ENCODE data around the gene CLDN11. TPM values are rescaled to one million over a fixed set of nuclear protein-coding genes. Genes with fewer than 3 reads are reported as not detected.

Gene CLDN11
- total and polyA plus RNA-seq, 10 of the 15 experiments (the other 5 are each of a cell fraction or from before 2014, with no cell fraction given): 0.15 TPM; not detected in 9

- ATAC-seq (no peak), FAIRE-seq (no peak), DNase-seq (ENCODE audit: low read depth, low spot score) (no peak)
- RAD21 ChIA-PET (ENCODE audit: unreplicated experiment): no interaction called here
- H3K9ac ChIP-seq (ENCODE audit: control insufficient read depth, insufficient read depth, low read length): no peak overlapping the region
- POLR2A ChIA-PET: no interaction called here
- no TSS peak for BruUV-seq (replicated peaks)
- H3K4me1 ChIP-seq (ENCODE audit: control insufficient read depth, insufficient read depth, low read length): no peaks in the 10 kb centered on the region
- no peak overlapping the region for H2AFZ ChIP-seq (ENCODE audit: control insufficient read depth, low read depth, low read length)
- no peaks in the 10 kb centered on the region; a peak in 1 of 4 replicates for H3K27me3 ChIP-seq (replicated peaks in 1 of 2; ENCODE audit: control insufficient read depth in 2 of 2, insufficient read depth in 2 of 2, low read length in 1 of 2)
- H3K4me3 ChIP-seq: no peak overlapping the region
- H3K79me2 ChIP-seq (ENCODE audit: control insufficient read depth, insufficient read depth, low read length): no peaks in the 10 kb centered on the region
- in situ Hi-C loops (cut with MboI): no loop called here
- no peaks in the 10 kb centered on the region for H3K9me3 ChIP-seq (replicated peaks; ENCODE audit: control insufficient read depth, insufficient read depth, low read length)
- H3K4me2 ChIP-seq (ENCODE audit: control insufficient read depth, insufficient read depth): no peak overlapping the region
- H4K20me1 ChIP-seq (ENCODE audit: control insufficient read depth, insufficient read depth): no peaks in the 10 kb centered on the region
- no peak overlapping the region for H3K27ac ChIP-seq (ENCODE audit: control insufficient read depth, insufficient read depth)
- SMC1A ChIA-PET (ENCODE audit: uncharacterized antibody, unreplicated experiment): interaction anchor here (1.4 kb wide), 1 partner anchor 10 kb away, joined by 3 read pairs; no protein-coding TSS in a partner anchor
- no peak for TF ChIP-seq SREBF2 (IDR thresholded peaks at IDR 0.05; ENCODE audit: low read length)
- no peak for TF ChIP-seq TCF3 (IDR thresholded peaks at IDR 0.05; ENCODE audit: borderline replicate concordance, insufficient read depth, low read depth, low read length)
- TF ChIP-seq USF1 (IDR thresholded peaks at IDR 0.05; ENCODE audit: borderline replicate concordance, extremely low read length, insufficient read depth, low read depth, low read length): no peak
- TF ChIP-seq EGR1 (IDR thresholded peaks at IDR 0.05; ENCODE audit: borderline replicate concordance in 1 of 2, low read depth in 2 of 2, low read length in 2 of 2): no peak
- TF ChIP-seq YY1 (IDR thresholded peaks at IDR 0.05; ENCODE audit: low read depth, low read length): no peak
- no peak for TF ChIP-seq CREB1 (IDR thresholded peaks at IDR 0.05; ENCODE audit: low read depth)
- 18% methylated on average over 4 of the region's 4 CpGs for whole genome bisulfite sequencing (ENCODE audit: insufficient coverage, insufficient replicate concordance, low lambda C conversion rate, missing lambda C conversion rate)
- CTCF ChIA-PET: no interaction called here
- no peaks in the 10 kb centered on the region for H3K36me3 ChIP-seq (ENCODE audit: control insufficient read depth in 2 of 2, insufficient read depth in 2 of 2, low read length in 1 of 2)
- intact Hi-C loops (cut with micrococcal nuclease; ENCODE audit: unreplicated experiment): no loop called here
Observed at GRCh38 chr3:170463011-170463410, 44.3 kb downstream of the CLDN11 start.

GRCh38 chr3:170465955-170466354 lies 47.3 kb downstream of the CLDN11 start:
- CTCF ChIA-PET: no interaction called here
- H3K9me3 ChIP-seq (replicated peaks; ENCODE audit: control insufficient read depth, insufficient read depth, low read length): no peaks in the 10 kb centered on the region
- DNase-seq (ENCODE audit: low read depth, low spot score) (no peak), ATAC-seq (no peak), FAIRE-seq (no peak)
- no peaks in the 10 kb centered on the region for H3K79me2 ChIP-seq (ENCODE audit: control insufficient read depth, insufficient read depth, low read length)
- POLR2A ChIA-PET: no interaction called here
- H3K36me3 ChIP-seq (ENCODE audit: control insufficient read depth in 2 of 2, insufficient read depth in 2 of 2, low read length in 1 of 2): no peaks in the 10 kb centered on the region
- H3K4me3 ChIP-seq: no peak overlapping the region
- no TSS peak for BruUV-seq (replicated peaks)
- H3K4me1 ChIP-seq (ENCODE audit: control insufficient read depth, insufficient read depth, low read length): no peaks in the 10 kb centered on the region
- intact Hi-C loops (cut with micrococcal nuclease; ENCODE audit: unreplicated experiment): no loop called here
- RAD21 ChIA-PET (ENCODE audit: unreplicated experiment): no interaction called here
- in situ Hi-C loops (cut with MboI): no loop called here
- no peak overlapping the region for H2AFZ ChIP-seq (ENCODE audit: control insufficient read depth, low read depth, low read length)
- 46% methylated on average over 3 of the region's 3 CpGs for WGBS (ENCODE audit: insufficient coverage, insufficient replicate concordance, low lambda C conversion rate, missing lambda C conversion rate)
- no peak overlapping the region for H3K4me2 ChIP-seq (ENCODE audit: control insufficient read depth, insufficient read depth)
- no peaks in the 10 kb centered on the region for H4K20me1 ChIP-seq (ENCODE audit: control insufficient read depth, insufficient read depth)
- no peak overlapping the region for H3K27ac ChIP-seq (ENCODE audit: control insufficient read depth, insufficient read depth)
- SMC1A ChIA-PET (ENCODE audit: uncharacterized antibody, unreplicated experiment): interaction anchor here (0.7 kb wide), 1 partner anchor 319 kb away, joined by 3 read pairs; no protein-coding TSS in a partner anchor
- no peak for TF ChIP-seq SRF (IDR thresholded peaks at IDR 0.05; ENCODE audit: low read depth in 2 of 2, low read length in 2 of 2)
- no peak for TF ChIP-seq NBN (IDR thresholded peaks at IDR 0.05)
- TF ChIP-seq ZBTB33 (IDR thresholded peaks at IDR 0.05): no peak
- no peaks in the 10 kb centered on the region; a peak in 1 of 4 replicates for H3K27me3 ChIP-seq (replicated peaks in 1 of 2; ENCODE audit: control insufficient read depth in 2 of 2, insufficient read depth in 2 of 2, low read length in 1 of 2)
- no peak overlapping the region for H3K9ac ChIP-seq (ENCODE audit: control insufficient read depth, insufficient read depth, low read length)
